ENCODE results near the gene EHBP1L1. TPM values are rescaled to one million over a fixed set of nuclear protein-coding genes. Genes with fewer than 3 reads are reported as not detected.

The EHBP1L1 gene
- total RNA-seq, 1 donor from 2014 or later = 4.7 TPM

GRCh38 chr11:65565624-65566453, 10.0 kb upstream of the EHBP1L1 start:
- Histone ChIP-seq H3K9me3 (ENCODE audit: low read depth) (no peaks in the 10 kb centered on the region), H3K4me1 (peaks cover 17% of the 10 kb centered on the region), H3K4me2 (no peak overlapping the region), H3K27me3 (no peaks in the 10 kb centered on the region), H3K27ac (no peak overlapping the region), H3K9ac (no peak overlapping the region), H3K4me3 (no peak overlapping the region), H3F3A (ENCODE audit: low read depth) (peaks cover 39% of the 10 kb centered on the region), H4K20me1 (ENCODE audit: low read depth) (peaks cover 4% of the 10 kb centered on the region), H3K36me3 (no peaks in the 10 kb centered on the region), H3K79me2 (ENCODE audit: low read depth) (peaks cover 23% of the 10 kb centered on the region), H2AFZ (replicated peaks) (no peak overlapping the region)
- H3K36me3 Mint-ChIP-seq = peaks cover 3% of the 10 kb centered on the region
- no peak for DNase-seq (ENCODE audit: low spot score)
- peaks cover 6% of the 10 kb centered on the region for H3K27me3 Mint-ChIP-seq (ENCODE audit: insufficient read depth, low read depth)
- no peaks in the 10 kb centered on the region for H3K9me3 Mint-ChIP-seq
- peak overlapping the region; percentile 58 for H3K4me3 Mint-ChIP-seq
- peaks cover 35% of the 10 kb centered on the region for H3K4me1 Mint-ChIP-seq
- no peak overlapping the region for H3K27ac Mint-ChIP-seq
- no peak for TF ChIP-seq EZH2phosphoT487 (IDR thresholded peaks at IDR 0.05)
- TF ChIP-seq EZH2 (IDR thresholded peaks at IDR 0.05) = no peak
- TF ChIP-seq CTCF (IDR thresholded peaks at IDR 0.05) = no peak

- Histone ChIP-seq H2AFZ (replicated peaks) (peak overlapping the region; percentile 69), H3K27ac (peak overlapping the region; percentile 76), H3K4me3 (peak overlapping the region; percentile 93), H3K4me2 (peak overlapping the region; percentile 97), H3K9me3 (ENCODE audit: low read depth) (no peaks in the 10 kb centered on the region), H3K27me3 (peaks cover 6% of the 10 kb centered on the region), H3F3A (ENCODE audit: low read depth) (peaks cover 50% of the 10 kb centered on the region), H3K9ac (peak overlapping the region; percentile 71), H3K4me1 (peaks cover 22% of the 10 kb centered on the region), H3K36me3 (no peaks in the 10 kb centered on the region), H4K20me1 (ENCODE audit: low read depth) (peaks cover 32% of the 10 kb centered on the region), H3K79me2 (ENCODE audit: low read depth) (peaks cover 40% of the 10 kb centered on the region)
- peak overlapping the region; percentile 44 for H3K27ac Mint-ChIP-seq
- peaks cover 5% of the 10 kb centered on the region for H3K36me3 Mint-ChIP-seq
- H3K4me3 Mint-ChIP-seq = peak overlapping the region; percentile 90
- DNase-seq (ENCODE audit: low spot score) = no peak
- H3K9me3 Mint-ChIP-seq = no peaks in the 10 kb centered on the region
- TF ChIP-seq CTCF (IDR thresholded peaks at IDR 0.05) = no peak
- TF ChIP-seq EZH2 (IDR thresholded peaks at IDR 0.05) = no peak
- no peak for TF ChIP-seq EZH2phosphoT487 (IDR thresholded peaks at IDR 0.05)
- peaks cover 45% of the 10 kb centered on the region for H3K4me1 Mint-ChIP-seq
- H3K27me3 Mint-ChIP-seq (ENCODE audit: insufficient read depth, low read depth) = peaks cover 11% of the 10 kb centered on the region
These were observed 6.5 kb upstream of the EHBP1L1 start for GRCh38 chr11:65569164-65569972.

GRCh38 chr11:65569973-65570918, 5.6 kb upstream of the EHBP1L1 start, which contains the start of gene ZNRD2:
TSS of gene ZNRD2 (plus strand) at chr11:65570477. CDS start at chr11:65570492, 15 bp downstream.
- peaks cover 15% of the 10 kb centered on the region for H3K27me3 Mint-ChIP-seq (ENCODE audit: insufficient read depth, low read depth)
- H3F3A ChIP-seq (ENCODE audit: low read depth) = peaks cover 59% of the 10 kb centered on the region
- H3K4me1 ChIP-seq = peaks cover 23% of the 10 kb centered on the region
- peak; percentile 99 for DNase-seq (ENCODE audit: low spot score)
- no peaks in the 10 kb centered on the region for H3K36me3 ChIP-seq
- peaks cover 40% of the 10 kb centered on the region for H3K79me2 ChIP-seq (ENCODE audit: low read depth)
- H3K36me3 Mint-ChIP-seq = peaks cover 11% of the 10 kb centered on the region
- H3K4me1 Mint-ChIP-seq = peaks cover 52% of the 10 kb centered on the region
- no peak for TF ChIP-seq EZH2phosphoT487 (IDR thresholded peaks at IDR 0.05)
- peak; percentile 74 for TF ChIP-seq CTCF (IDR thresholded peaks at IDR 0.05)
- TF ChIP-seq EZH2 (IDR thresholded peaks at IDR 0.05) = no peak
- H2AFZ ChIP-seq (replicated peaks) = peak within 1 kb of the TSS; percentile 69
- peak within 1 kb of the TSS; percentile 76 for H3K27ac ChIP-seq
- no peaks in the 10 kb centered on the region for H3K9me3 Mint-ChIP-seq
- peak within 1 kb of the TSS; percentile 90 for H3K4me3 Mint-ChIP-seq
- H3K4me2 ChIP-seq = peak within 1 kb of the TSS; percentile 97
- peaks cover 15% of the 10 kb centered on the region for H3K27me3 ChIP-seq
- H3K9me3 ChIP-seq (ENCODE audit: low read depth) = no peaks in the 10 kb centered on the region
- H4K20me1 ChIP-seq (ENCODE audit: low read depth) = peaks cover 41% of the 10 kb centered on the region
- H3K9ac ChIP-seq = peak within 1 kb of the TSS; percentile 71
- H3K4me3 ChIP-seq = peak within 1 kb of the TSS; percentile 93
- peak within 1 kb of the TSS; percentile 44 for H3K27ac Mint-ChIP-seq

All from neural progenitor cell (in vitro differentiated cells).